ENCODE data around the gene EMC8.

- TF ChIP-seq, protein P1, sequence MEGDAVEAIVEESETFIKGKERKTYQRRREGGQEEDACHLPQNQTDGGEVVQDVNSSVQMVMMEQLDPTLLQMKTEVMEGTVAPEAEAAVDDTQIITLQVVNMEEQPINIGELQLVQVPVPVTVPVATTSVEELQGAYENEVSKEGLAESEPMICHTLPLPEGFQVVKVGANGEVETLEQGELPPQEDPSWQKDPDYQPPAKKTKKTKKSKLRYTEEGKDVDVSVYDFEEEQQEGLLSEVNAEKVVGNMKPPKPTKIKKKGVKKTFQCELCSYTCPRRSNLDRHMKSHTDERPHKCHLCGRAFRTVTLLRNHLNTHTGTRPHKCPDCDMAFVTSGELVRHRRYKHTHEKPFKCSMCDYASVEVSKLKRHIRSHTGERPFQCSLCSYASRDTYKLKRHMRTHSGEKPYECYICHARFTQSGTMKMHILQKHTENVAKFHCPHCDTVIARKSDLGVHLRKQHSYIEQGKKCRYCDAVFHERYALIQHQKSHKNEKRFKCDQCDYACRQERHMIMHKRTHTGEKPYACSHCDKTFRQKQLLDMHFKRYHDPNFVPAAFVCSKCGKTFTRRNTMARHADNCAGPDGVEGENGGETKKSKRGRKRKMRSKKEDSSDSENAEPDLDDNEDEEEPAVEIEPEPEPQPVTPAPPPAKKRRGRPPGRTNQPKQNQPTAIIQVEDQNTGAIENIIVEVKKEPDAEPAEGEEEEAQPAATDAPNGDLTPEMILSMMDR (IDR thresholded peaks at IDR 0.05): no peak
- TF ChIP-seq POLR2A (IDR thresholded peaks at IDR 0.05): no peak
Measured at GRCh38 chr16:85752511-85753420, 46.6 kb downstream of the EMC8 start.

All from right lobe of liver (tissue), 4 donors.